ENCODE results near the gene GDF7.

GDF7 gene

DNA sequence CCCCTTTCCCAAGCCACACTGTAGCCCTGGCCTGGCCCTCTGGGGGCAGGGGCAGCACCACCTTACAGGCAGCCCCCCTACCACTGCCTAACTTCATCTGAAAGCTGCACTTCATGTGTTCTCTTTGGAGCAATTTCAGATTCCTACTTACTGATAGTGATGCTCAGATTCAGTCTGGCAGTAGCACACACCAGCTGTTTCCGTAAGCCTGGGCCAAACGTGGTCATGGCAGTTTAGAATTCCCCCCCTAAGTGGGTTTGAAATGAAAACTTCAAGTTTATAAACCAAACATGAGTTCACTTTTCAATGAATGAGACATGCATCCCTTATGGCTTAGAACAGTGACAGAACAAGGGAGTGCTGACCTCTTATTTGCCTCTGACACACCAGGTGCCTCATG, 29.4 kb downstream of the GDF7 start:
- TF ChIP-seq MAX (IDR thresholded peaks at IDR 0.05; ENCODE audit: low read depth, low read length): no peak
- no peak for TF ChIP-seq CTCF (IDR thresholded peaks at IDR 0.05; ENCODE audit: low read depth, low read length)
- no peak for TF ChIP-seq POLR2A (IDR thresholded peaks at IDR 0.05; ENCODE audit: extremely low read depth, insufficient read length)
- no peak for TF ChIP-seq MYC (IDR thresholded peaks at IDR 0.05; ENCODE audit: low read depth, low read length)
- DNase-seq (ENCODE audit: low read depth): no peak
- no peak overlapping the region for H3K4me3 ChIP-seq (ENCODE audit: low read depth, low read length)

GRCh38 chr2:20697322-20697934, 30.5 kb downstream of the GDF7 start:
- no peak for DNase-seq (ENCODE audit: low read depth)
- no peak overlapping the region for H3K4me3 ChIP-seq (ENCODE audit: low read depth, low read length)
- no peak for TF ChIP-seq CTCF (IDR thresholded peaks at IDR 0.05; ENCODE audit: low read depth, low read length)
- no peak for TF ChIP-seq MYC (IDR thresholded peaks at IDR 0.05; ENCODE audit: low read depth, low read length)
- no peak for TF ChIP-seq POLR2A (IDR thresholded peaks at IDR 0.05; ENCODE audit: extremely low read depth, insufficient read length)
- TF ChIP-seq MAX (IDR thresholded peaks at IDR 0.05; ENCODE audit: low read depth, low read length): no peak

- H3K4me3 ChIP-seq (ENCODE audit: low read depth, low read length): no peak overlapping the region
- TF ChIP-seq MAX (IDR thresholded peaks at IDR 0.05; ENCODE audit: low read depth, low read length): no peak
- no peak for TF ChIP-seq POLR2A (IDR thresholded peaks at IDR 0.05; ENCODE audit: extremely low read depth, insufficient read length)
- no peak for TF ChIP-seq MYC (IDR thresholded peaks at IDR 0.05; ENCODE audit: low read depth, low read length)
- TF ChIP-seq CTCF (IDR thresholded peaks at IDR 0.05; ENCODE audit: low read depth, low read length): no peak
- DNase-seq (ENCODE audit: low read depth): no peak
Observed at GRCh38 chr2:20698916-20699613, 32.1 kb downstream of the GDF7 start.

DNA sequence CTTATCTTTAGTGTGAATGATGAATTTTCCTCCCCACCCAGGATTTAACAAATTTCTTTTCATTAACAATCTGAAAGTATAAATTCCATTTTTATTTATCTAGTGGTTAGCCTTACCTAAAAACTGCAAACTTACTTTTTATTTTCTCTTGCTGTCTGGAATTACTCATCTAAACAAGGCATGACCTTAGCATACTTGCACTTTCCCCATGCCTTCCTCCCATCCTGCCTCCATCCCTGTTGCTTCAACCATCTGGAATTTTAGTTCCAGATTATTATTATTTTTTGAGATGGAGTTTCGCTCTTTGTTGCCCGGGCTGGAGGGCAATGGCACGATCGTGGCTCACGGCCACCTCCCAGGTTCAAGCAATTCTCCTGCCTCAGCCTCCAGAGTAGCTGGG, 35.6 kb downstream of the GDF7 start:
- no peak for DNase-seq (ENCODE audit: low read depth)
- no peak for TF ChIP-seq MYC (IDR thresholded peaks at IDR 0.05; ENCODE audit: low read depth, low read length)
- TF ChIP-seq POLR2A (IDR thresholded peaks at IDR 0.05; ENCODE audit: extremely low read depth, insufficient read length): no peak
- no peak for TF ChIP-seq CTCF (IDR thresholded peaks at IDR 0.05; ENCODE audit: low read depth, low read length)
- no peak for TF ChIP-seq MAX (IDR thresholded peaks at IDR 0.05; ENCODE audit: low read depth, low read length)
- H3K4me3 ChIP-seq (ENCODE audit: low read depth, low read length): no peak overlapping the region

GRCh38 chr2:20704886-20705285, 37.9 kb downstream of the GDF7 start:
- TF ChIP-seq MAX (IDR thresholded peaks at IDR 0.05; ENCODE audit: low read depth, low read length) (no peak), MYC (IDR thresholded peaks at IDR 0.05; ENCODE audit: low read depth, low read length) (no peak), CTCF (IDR thresholded peaks at IDR 0.05; ENCODE audit: low read depth, low read length) (no peak), POLR2A (IDR thresholded peaks at IDR 0.05; ENCODE audit: extremely low read depth, insufficient read length) (no peak)
- no peak for DNase-seq (ENCODE audit: low read depth)
- H3K4me3 ChIP-seq (ENCODE audit: low read depth, low read length): no peak overlapping the region

Data from NB4 (cell line).